Type B pancreatic cell (in vitro differentiated cells): Measurements from ENCODE around the gene RASSF4. TPM values are rescaled to one million over a fixed set of nuclear protein-coding genes. Genes with fewer than 3 reads are reported as not detected.

Experiments used
- DNase-seq: peaks from one replicate; pipeline ENCODE4 v3.0.0; 2021; ENCODE audit warnings: mixed read lengths; ENCODE audit not compliant: unreplicated experiment; ENCODE audit errors: extremely low spot score
- H3K27ac Mint-ChIP-seq: 2 replicates; pipeline ENCODE4 v1.8.0; 2021; ENCODE audit warnings: mild to moderate bottlenecking, mixed read lengths
- H3K27me3 Mint-ChIP-seq: 2 replicates; pipeline ENCODE4 v1.8.0; 2021; ENCODE audit warnings: mixed read lengths
- H3K36me3 Mint-ChIP-seq: 2 replicates; pipeline ENCODE4 v1.8.0; 2021; ENCODE audit warnings: mixed read lengths
- H3K4me1 Mint-ChIP-seq: one replicate; pipeline ENCODE4 v1.8.0; 2021; ENCODE audit warnings: mixed read lengths; ENCODE audit not compliant: unreplicated experiment
- H3K4me3 Mint-ChIP-seq: 2 replicates; pipeline ENCODE4 v1.8.0; 2021; ENCODE audit warnings: mild to moderate bottlenecking, mixed read lengths
- H3K9me3 Mint-ChIP-seq: 2 replicates; pipeline ENCODE4 v1.8.0; 2021; ENCODE audit warnings: mixed read lengths
- total RNA-seq: library from RNA; stranded (reverse); gene quantifications from 2 replicates; pipeline ENCODE4 v1.2.1, GENCODE V29; 2021; ENCODE audit warnings: low replicate concordance
- TF ChIP-seq, protein P1 (sequence below): fragments of 200-600 bp; sonication (generic); conservative IDR thresholded peaks from 2 replicates; pipeline ENCODE4 v1.5.0; 2021; ENCODE audit warnings: antibody characterized with exemption, mild to moderate bottlenecking

The RASSF4 gene
- total RNA-seq, 1 donor from 2014 or later = 27.9 TPM

DNA sequence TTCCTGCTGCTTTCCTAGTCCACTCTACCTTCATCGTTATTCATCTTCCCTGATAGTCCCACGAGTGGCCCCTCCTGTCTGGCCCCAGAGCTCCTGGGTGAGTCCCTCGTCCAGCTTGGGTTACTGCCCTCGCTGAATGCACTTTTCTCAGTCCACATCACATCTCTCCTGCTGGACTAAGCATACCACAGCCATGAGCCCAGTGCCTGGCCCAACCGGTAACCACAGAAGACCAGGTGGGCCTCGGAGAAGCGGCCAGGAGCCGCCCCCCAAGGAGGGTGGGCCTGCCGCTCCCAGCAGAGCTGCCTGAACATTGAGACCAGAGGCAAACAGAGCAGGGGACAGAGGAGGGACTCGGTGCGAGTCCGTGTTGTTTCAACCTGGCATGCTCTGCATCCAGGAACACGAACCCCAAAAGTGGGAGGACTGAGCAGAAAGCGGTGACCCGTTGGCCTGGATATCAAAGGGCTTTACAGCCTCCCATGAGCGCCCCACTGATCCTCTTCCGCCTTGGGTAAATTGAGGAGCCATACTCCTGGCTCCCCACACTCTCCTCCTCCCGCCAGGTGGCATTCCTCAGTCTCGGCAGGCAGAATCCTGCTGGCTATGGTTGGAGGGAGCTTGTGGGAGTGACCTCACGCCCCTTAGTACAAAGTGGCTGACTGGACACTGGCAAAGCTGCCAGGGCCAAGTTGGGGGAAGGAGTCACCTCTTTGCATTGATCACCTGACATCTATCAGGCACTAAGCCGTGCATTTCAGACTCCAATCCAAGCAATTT is 35.2 kb upstream of the RASSF4 start:
- Mint-ChIP-seq H3K36me3 (no peaks in the 10 kb centered on the region), H3K4me3 (no peak overlapping the region), H3K4me1 (no peaks in the 10 kb centered on the region), H3K9me3 (no peaks in the 10 kb centered on the region), H3K27ac (no peak overlapping the region), H3K27me3 (peaks cover 4% of the 10 kb centered on the region)
- peak; percentile 65 for DNase-seq
- TF ChIP-seq, protein P1, sequence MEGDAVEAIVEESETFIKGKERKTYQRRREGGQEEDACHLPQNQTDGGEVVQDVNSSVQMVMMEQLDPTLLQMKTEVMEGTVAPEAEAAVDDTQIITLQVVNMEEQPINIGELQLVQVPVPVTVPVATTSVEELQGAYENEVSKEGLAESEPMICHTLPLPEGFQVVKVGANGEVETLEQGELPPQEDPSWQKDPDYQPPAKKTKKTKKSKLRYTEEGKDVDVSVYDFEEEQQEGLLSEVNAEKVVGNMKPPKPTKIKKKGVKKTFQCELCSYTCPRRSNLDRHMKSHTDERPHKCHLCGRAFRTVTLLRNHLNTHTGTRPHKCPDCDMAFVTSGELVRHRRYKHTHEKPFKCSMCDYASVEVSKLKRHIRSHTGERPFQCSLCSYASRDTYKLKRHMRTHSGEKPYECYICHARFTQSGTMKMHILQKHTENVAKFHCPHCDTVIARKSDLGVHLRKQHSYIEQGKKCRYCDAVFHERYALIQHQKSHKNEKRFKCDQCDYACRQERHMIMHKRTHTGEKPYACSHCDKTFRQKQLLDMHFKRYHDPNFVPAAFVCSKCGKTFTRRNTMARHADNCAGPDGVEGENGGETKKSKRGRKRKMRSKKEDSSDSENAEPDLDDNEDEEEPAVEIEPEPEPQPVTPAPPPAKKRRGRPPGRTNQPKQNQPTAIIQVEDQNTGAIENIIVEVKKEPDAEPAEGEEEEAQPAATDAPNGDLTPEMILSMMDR = no peak

DNA sequence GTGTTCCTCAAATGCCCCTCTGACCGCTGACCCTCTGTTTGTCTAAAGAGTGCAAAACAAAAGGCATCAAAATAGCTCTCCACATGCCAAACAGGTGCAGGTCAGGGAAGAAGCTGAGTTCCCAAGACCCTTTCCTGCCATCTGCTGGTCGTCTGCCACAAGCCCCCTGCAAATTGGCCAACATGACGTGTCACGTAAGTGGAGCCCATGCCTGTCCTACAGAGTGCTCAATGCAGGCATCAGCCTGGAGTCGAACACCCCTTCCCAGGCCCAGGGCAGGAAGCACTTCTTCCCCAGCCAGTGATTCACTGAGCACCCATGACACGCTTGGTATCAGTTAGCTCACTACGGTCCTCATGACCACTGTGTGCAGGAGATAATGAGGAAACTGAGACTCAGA is 34.4 kb upstream of the RASSF4 start:
- peak; percentile 67 for DNase-seq
- TF ChIP-seq, protein P1 = peak; percentile 74
- H3K9me3 Mint-ChIP-seq = no peaks in the 10 kb centered on the region
- no peaks in the 10 kb centered on the region for H3K36me3 Mint-ChIP-seq
- H3K4me3 Mint-ChIP-seq = no peak overlapping the region
- H3K27me3 Mint-ChIP-seq = peaks cover 4% of the 10 kb centered on the region
- H3K27ac Mint-ChIP-seq = no peak overlapping the region
- no peaks in the 10 kb centered on the region for H3K4me1 Mint-ChIP-seq

DNA sequence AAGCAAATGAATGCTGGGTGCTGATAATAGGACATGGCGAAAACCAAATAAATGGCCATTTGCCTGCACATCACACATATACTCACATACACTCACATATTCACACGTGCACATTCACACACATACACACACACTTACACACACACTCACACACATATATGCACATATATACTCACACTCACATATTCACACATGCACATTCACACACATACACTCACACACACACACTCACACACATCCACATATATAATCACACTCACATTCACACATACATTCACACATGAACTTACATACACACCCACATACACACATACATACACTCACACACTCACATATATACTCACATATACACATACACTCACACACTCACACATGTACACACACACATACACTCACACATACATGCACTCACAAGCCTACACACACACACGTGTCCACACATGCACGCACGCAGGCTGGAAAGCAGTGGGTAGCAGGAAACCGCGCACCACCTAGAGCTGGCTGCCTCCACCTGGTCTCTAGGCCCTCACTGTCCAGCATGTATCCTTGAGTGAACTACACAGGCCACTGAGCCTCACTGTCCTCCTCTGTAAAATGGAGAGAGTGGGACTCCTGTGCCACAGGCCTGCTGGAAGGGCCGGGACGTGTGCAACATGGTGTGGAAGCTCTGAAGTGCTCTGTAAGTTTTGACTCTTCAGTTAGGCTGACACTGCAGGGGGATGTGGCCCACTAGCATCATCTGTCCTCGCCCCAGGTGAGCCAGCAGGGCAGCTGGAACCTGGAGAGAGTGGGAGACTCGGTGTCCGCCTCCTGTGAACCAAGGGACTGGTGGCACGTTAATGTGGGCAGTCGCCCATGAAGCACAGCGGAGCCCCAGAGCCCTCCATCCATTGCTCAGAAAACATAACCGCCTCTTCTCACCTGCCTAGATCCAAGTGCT is 33.5 kb upstream of the RASSF4 start:
- Mint-ChIP-seq H3K27me3 (peaks cover 4% of the 10 kb centered on the region), H3K4me3 (no peak overlapping the region), H3K9me3 (no peaks in the 10 kb centered on the region), H3K4me1 (no peaks in the 10 kb centered on the region), H3K36me3 (no peaks in the 10 kb centered on the region), H3K27ac (no peak overlapping the region)
- TF ChIP-seq, protein P1 = no peak
- peak; percentile 60 for DNase-seq

DNA sequence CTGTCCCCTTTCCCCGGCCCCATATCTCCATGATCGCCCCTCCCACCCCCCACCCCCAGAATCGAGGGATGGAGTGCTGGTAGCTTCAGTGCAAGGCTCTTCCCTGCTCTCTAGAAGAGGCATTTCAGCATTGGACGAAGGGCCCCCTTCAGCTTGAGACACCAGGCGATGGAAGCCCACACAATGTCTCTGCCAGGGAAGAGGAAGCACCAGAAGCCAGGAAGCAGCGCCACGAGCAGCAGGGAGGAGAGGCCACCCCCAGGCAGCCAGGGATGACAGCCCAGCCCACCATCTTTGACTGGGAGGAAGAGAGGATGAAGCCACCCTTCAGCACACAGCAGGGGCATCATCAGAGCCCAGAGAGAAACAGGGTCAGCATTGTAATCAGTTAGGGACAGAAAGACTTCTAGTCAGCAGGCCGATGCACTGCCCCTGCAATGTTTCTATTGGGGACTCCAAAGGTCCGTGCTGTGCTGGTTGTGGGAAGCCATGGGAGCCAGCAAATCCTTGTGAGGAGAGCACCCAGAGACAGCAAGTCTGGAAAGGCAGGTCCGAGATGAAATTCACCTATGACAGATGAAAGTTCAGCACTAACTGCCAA is 32.8 kb upstream of the RASSF4 start:
- DNase-seq = no peak
- H3K9me3 Mint-ChIP-seq = no peaks in the 10 kb centered on the region
- H3K4me3 Mint-ChIP-seq = no peak overlapping the region
- TF ChIP-seq, protein P1 = no peak
- no peaks in the 10 kb centered on the region for H3K36me3 Mint-ChIP-seq
- peaks cover 4% of the 10 kb centered on the region for H3K27me3 Mint-ChIP-seq
- H3K27ac Mint-ChIP-seq = no peak overlapping the region
- no peaks in the 10 kb centered on the region for H3K4me1 Mint-ChIP-seq

DNA sequence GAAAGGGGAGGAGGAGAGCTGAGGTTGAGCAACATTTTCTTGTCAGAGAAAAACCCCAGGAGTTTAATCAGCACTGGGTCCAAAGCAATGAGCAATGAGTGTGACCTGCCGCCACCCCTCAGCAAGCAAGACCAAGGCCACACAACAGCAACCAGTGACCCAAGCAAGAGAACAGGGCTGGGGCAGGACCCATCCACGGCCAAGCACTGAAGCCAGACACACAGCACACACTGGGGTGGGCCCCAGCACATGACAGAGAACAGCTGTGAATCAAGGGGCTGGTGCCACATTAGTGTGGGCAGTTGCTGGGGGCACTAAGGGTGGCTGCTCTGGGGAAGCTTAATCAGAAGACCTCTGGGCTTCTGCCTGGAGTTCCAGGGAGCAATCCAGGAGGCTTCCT is 32.2 kb upstream of the RASSF4 start:
- Mint-ChIP-seq H3K4me1 (no peaks in the 10 kb centered on the region), H3K27ac (no peak overlapping the region)
- peak; percentile 37 for DNase-seq

More for the DNA sequence above, 32.2 kb upstream of the RASSF4 start:
- H3K9me3 Mint-ChIP-seq = no peaks in the 10 kb centered on the region
- peaks cover 4% of the 10 kb centered on the region for H3K27me3 Mint-ChIP-seq
- H3K4me3 Mint-ChIP-seq = no peak overlapping the region
- H3K36me3 Mint-ChIP-seq = no peaks in the 10 kb centered on the region
- TF ChIP-seq, protein P1 = no peak
